Caco-2 (cell line): ENCODE measurements around the gene GRK4. TPM values are rescaled to one million over a fixed set of nuclear protein-coding genes. Genes with fewer than 3 reads are reported as not detected.

ENCODE experiments used
- BruUV-seq: library from RNA; stranded (reverse); fragments of 400-500 nt; replicated peaks from 2 replicates; lab custom pipeline; 2021; lab: Mats Ljungman, UMichigan
- CTCF ChIA-PET: fragments of 300-600 bp; sonication (Branson Sonifier 250); formaldehyde crosslinking; loops from one replicate; lab custom pipeline; 2022; ENCODE audit warnings: antibody characterized with exemption; lab: Charles Lee
- POLR2A ChIA-PET: fragments of 300-600 bp; sonication (Branson Sonifier 250); formaldehyde crosslinking; loops from one replicate; lab custom pipeline; 2022; ENCODE audit warnings: antibody characterized with exemption; lab: Charles Lee
- DNase-seq, 2 experiments: peaks; one replicate each; pipeline versions ENCODE4 v3.0.0 to v3.0.0-alpha.2; 2020 to 2022
- H3K27me3 ChIP-seq: replicated peaks from 2 replicates; pipeline ENCODE4 v1.6.0; 2011; ENCODE audit warnings: low read length; ENCODE audit not compliant: control insufficient read depth, insufficient read depth
- H3K36me3 ChIP-seq: 2 replicates; pipeline ENCODE4 v1.5.1; 2011; ENCODE audit warnings: low read length; ENCODE audit not compliant: control insufficient read depth, insufficient read depth
- H3K4me1 ChIP-seq: fragments of 250-450 bp; sonication (Bioruptor Pico); 2 replicates; pipeline ENCODE4 v1.5.1; 2020; ENCODE audit warnings: mild to moderate bottlenecking
- H3K4me3 ChIP-seq: 2 replicates; pipeline ENCODE4 v1.5.1; 2011; ENCODE audit warnings: low read depth, mild to moderate bottlenecking, control low read depth, low read length
- H3K9me3 ChIP-seq: fragments of 250-450 bp; sonication (Bioruptor Pico); 2 replicates; pipeline ENCODE4 v1.5.1; 2020; ENCODE audit warnings: mild to moderate bottlenecking, moderate library complexity
- H3K27ac Mint-ChIP-seq: one replicate; pipeline ENCODE4 v1.8.0; 2022; ENCODE audit warnings: mixed read lengths; ENCODE audit not compliant: unreplicated experiment
- H3K27me3 Mint-ChIP-seq: one replicate; pipeline ENCODE4 v1.8.0; 2022; ENCODE audit warnings: mixed read lengths; ENCODE audit not compliant: insufficient read depth, unreplicated experiment
- H3K36me3 Mint-ChIP-seq: one replicate; pipeline ENCODE4 v1.8.0; 2022; ENCODE audit warnings: mild to moderate bottlenecking, mixed read lengths; ENCODE audit not compliant: insufficient read depth, unreplicated experiment
- H3K4me1 Mint-ChIP-seq: one replicate; pipeline ENCODE4 v1.8.0; 2022; ENCODE audit warnings: low read depth, mixed read lengths; ENCODE audit not compliant: unreplicated experiment
- H3K4me3 Mint-ChIP-seq: one replicate; pipeline ENCODE4 v1.8.0; 2022; ENCODE audit warnings: mild to moderate bottlenecking, moderate library complexity, mixed read lengths; ENCODE audit not compliant: unreplicated experiment
- H3K9me3 Mint-ChIP-seq: one replicate; pipeline ENCODE4 v1.8.0; 2022; ENCODE audit warnings: mixed read lengths; ENCODE audit not compliant: unreplicated experiment
- CTCF ChIP-seq, 2 experiments: fragments of 200-600 bp in 1 of 2; IDR thresholded peaks; 1 replicate in 1 of 2; 2 replicates in 1 of 2; pipeline versions ENCODE4 v1.5.1 to v1.8.0; 2011 to 2022; ENCODE audit warnings: antibody characterized with exemption in 1 of 2, control low read depth in 1 of 2, inconsistent platforms in 1 of 2, low read depth in 1 of 2, low read length in 1 of 2, mild to moderate bottlenecking in 1 of 2, moderate library complexity in 1 of 2; ENCODE audit not compliant: insufficient read depth in 1 of 2, severe bottlenecking in 1 of 2, unreplicated experiment in 1 of 2
- intact Hi-C: fragments of 100-400 bp; cut with micrococcal nuclease; formaldehyde crosslinking; loops from one replicate; pipeline ENCODE4 v1.10.0; 2022; ENCODE audit not compliant: unreplicated experiment
- total RNA-seq: library from RNA; stranded (reverse); gene quantifications from 2 replicates; pipeline ENCODE4 v1.2.3, GENCODE V29; 2022

The GRK4 gene
- total RNA-seq, 1 experiment from 2014 or later, result 7.1 TPM

GRCh38 chr4:3010577-3010976 is 47.2 kb downstream of the GRK4 start:
- ChIA-PET CTCF (interaction anchor here (1.2 kb wide), 1 partner anchor 47 kb away, joined by 3 read pairs; no protein-coding TSS in a partner anchor), POLR2A (no interaction called here)
- TF ChIP-seq CTCF (IDR thresholded peaks at IDR 0.05; ENCODE audit: insufficient read depth in 1 of 2, low read depth in 1 of 2, low read length in 1 of 2, severe bottlenecking in 1 of 2, unreplicated experiment in 1 of 2), result no peak
- intact Hi-C loops, result no loop called here
- peaks cover 7% of the 10 kb centered on the region; the same call in 1 of the 2 replicates for H3K4me1 ChIP-seq
- H3K4me3 ChIP-seq, result no peak overlapping the region
- H3K36me3 ChIP-seq, result no peaks in the 10 kb centered on the region
- H3K9me3 ChIP-seq, result no peaks in the 10 kb centered on the region
- no peaks in the 10 kb centered on the region for H3K27me3 ChIP-seq
- Mint-ChIP-seq H3K4me3 (no peak overlapping the region), H3K4me1 (peaks cover 9% of the 10 kb centered on the region), H3K9me3 (no peaks in the 10 kb centered on the region), H3K27me3 (no peaks in the 10 kb centered on the region), H3K27ac (no peak overlapping the region), H3K36me3 (no peaks in the 10 kb centered on the region)
- DNase-seq, result no peak
- no TSS peak for BruUV-seq

GRCh38 chr4:3010998-3011397 is 47.6 kb downstream of the GRK4 start:
- DNase-seq, result no peak
- H3K27ac Mint-ChIP-seq, result no peak overlapping the region

GRCh38 chr4:3011456-3012220 is 48.3 kb downstream of the GRK4 start:
- no peak overlapping the region for H3K27ac Mint-ChIP-seq
- no TSS peak for BruUV-seq

More at GRCh38 chr4:3010998-3011397, 47.6 kb downstream of the GRK4 start:
- H3K4me1 Mint-ChIP-seq, result peaks cover 9% of the 10 kb centered on the region
- no TSS peak for BruUV-seq
- no peaks in the 10 kb centered on the region for H3K27me3 Mint-ChIP-seq
- no peak overlapping the region for H3K4me3 Mint-ChIP-seq
- no peaks in the 10 kb centered on the region for H3K9me3 Mint-ChIP-seq
- H3K4me3 ChIP-seq, result no peak overlapping the region
- ChIA-PET POLR2A (no interaction called here), CTCF (interaction anchor here (1.2 kb wide), 1 partner anchor 47 kb away, joined by 3 read pairs; no protein-coding TSS in a partner anchor)
- no peak for TF ChIP-seq CTCF (IDR thresholded peaks at IDR 0.05; ENCODE audit: insufficient read depth in 1 of 2, low read depth in 1 of 2, low read length in 1 of 2, severe bottlenecking in 1 of 2, unreplicated experiment in 1 of 2)
- H3K36me3 Mint-ChIP-seq, result no peaks in the 10 kb centered on the region
- intact Hi-C loops, result no loop called here
- no peaks in the 10 kb centered on the region for H3K36me3 ChIP-seq
- peaks cover 7% of the 10 kb centered on the region; the same call in 1 of the 2 replicates for H3K4me1 ChIP-seq
- H3K27me3 ChIP-seq, result no peaks in the 10 kb centered on the region
- H3K9me3 ChIP-seq, result no peaks in the 10 kb centered on the region

More at GRCh38 chr4:3011456-3012220, 48.3 kb downstream of the GRK4 start:
- CTCF ChIA-PET, result no interaction called here
- no peak overlapping the region for H3K4me3 Mint-ChIP-seq
- peaks cover 7% of the 10 kb centered on the region; the same call in 1 of the 2 replicates for H3K4me1 ChIP-seq
- no peak overlapping the region for H3K4me3 ChIP-seq
- no peak for DNase-seq
- peaks cover 9% of the 10 kb centered on the region for H3K4me1 Mint-ChIP-seq
- no peaks in the 10 kb centered on the region for H3K36me3 Mint-ChIP-seq
- POLR2A ChIA-PET, result no interaction called here
- no peaks in the 10 kb centered on the region for H3K9me3 ChIP-seq
- intact Hi-C loops, result no loop called here
- no peaks in the 10 kb centered on the region for H3K27me3 Mint-ChIP-seq
- TF ChIP-seq CTCF (IDR thresholded peaks at IDR 0.05; ENCODE audit: insufficient read depth in 1 of 2, low read depth in 1 of 2, low read length in 1 of 2, severe bottlenecking in 1 of 2, unreplicated experiment in 1 of 2), result no peak
- H3K36me3 ChIP-seq, result no peaks in the 10 kb centered on the region
- no peaks in the 10 kb centered on the region for H3K9me3 Mint-ChIP-seq
- H3K27me3 ChIP-seq, result no peaks in the 10 kb centered on the region
